Measurements from ENCODE around the gene SHISA5. TPM values are rescaled to one million over a fixed set of nuclear protein-coding genes. Genes with fewer than 3 reads are reported as not detected.

The SHISA5 gene
- total RNA-seq, 1 experiment from 2014 or later = 137 TPM

- Mint-ChIP-seq H3K4me3 (no peak overlapping the region), H3K4me1 (peaks cover 21% of the 10 kb centered on the region), H3K27ac (peak overlapping the region; percentile 97), H3K9me3 (no peaks in the 10 kb centered on the region), H3K36me3 (peaks cover 30% of the 10 kb centered on the region), H3K27me3 (ENCODE audit: low read depth) (no peaks in the 10 kb centered on the region)
- CTCF ChIA-PET = interaction anchor here (0.6 to 3.0 kb wide), 8 partner anchors 8 to 93 kb away, joined by 3 to 23 read pairs (median 6); no protein-coding TSS in a partner anchor
- DNase-seq (ENCODE audit: low spot score) (no peak), ATAC-seq (no peak)
- POLR2A ChIA-PET = interaction anchor here (2.1 kb wide), 1 partner anchor 19 kb away, joined by 8 read pairs; the partner anchor contains the start of gene ATRIP
- no peak for TF ChIP-seq CREB1 (CRISPR knock-in tag; IDR thresholded peaks at IDR 0.05)
- TF ChIP-seq E2F1 (CRISPR knock-in tag; IDR thresholded peaks at IDR 0.05) = no peak
- TF ChIP-seq ZNF317 (CRISPR knock-in tag; IDR thresholded peaks at IDR 0.05; ENCODE audit: borderline replicate concordance, low read depth) = no peak
- TF ChIP-seq MYBL2 (CRISPR knock-in tag; IDR thresholded peaks at IDR 0.05) = no peak
- TF ChIP-seq MXD4 (CRISPR knock-in tag; IDR thresholded peaks at IDR 0.05; ENCODE audit: borderline replicate concordance) = no peak
- TF ChIP-seq ZNF281 (CRISPR knock-in tag; IDR thresholded peaks at IDR 0.05) = no peak
- TF ChIP-seq EMX1 (CRISPR knock-in tag; IDR thresholded peaks at IDR 0.05) = no peak
- TF ChIP-seq AFF4 (CRISPR knock-in tag; IDR thresholded peaks at IDR 0.05; ENCODE audit: borderline replicate concordance) = no peak
- TF ChIP-seq FOXP1 (CRISPR knock-in tag; IDR thresholded peaks at IDR 0.05; ENCODE audit: borderline replicate concordance) = no peak
- TF ChIP-seq NFE2L1 (CRISPR knock-in tag; IDR thresholded peaks at IDR 0.05) = no peak
- no peak for TF ChIP-seq NFATC4 (CRISPR knock-in tag; IDR thresholded peaks at IDR 0.05)
- TF ChIP-seq JAZF1 (CRISPR knock-in tag; IDR thresholded peaks at IDR 0.05) = no peak
- no peak for TF ChIP-seq PRDM15 (CRISPR knock-in tag; IDR thresholded peaks at IDR 0.05)
- TF ChIP-seq CDX4 (CRISPR knock-in tag; IDR thresholded peaks at IDR 0.05; ENCODE audit: borderline replicate concordance) = no peak
- TF ChIP-seq ZNF532 (CRISPR knock-in tag; IDR thresholded peaks at IDR 0.05; ENCODE audit: borderline replicate concordance) = no peak
- TF ChIP-seq ATF3 (CRISPR knock-in tag; conservative IDR thresholded peaks at IDR 0.05) = no peak
- no peak for TF ChIP-seq ATF6 (CRISPR knock-in tag; IDR thresholded peaks at IDR 0.05)
These were observed 38.8 kb downstream of the SHISA5 start for GRCh38 chr3:48465237-48465530.
